K562 (cell line): ENCODE results near the gene NDUFS8. TPM values are rescaled to one million over a fixed set of nuclear protein-coding genes. Genes with fewer than 3 reads are reported as not detected.
A peak's percentile ranks its signal among the peaks of the same experiment; 100 is the strongest.

Experiments used
- FOS ChIP-seq: IDR thresholded peaks from 3 replicates; pipeline ENCODE4 v1.6.1; 2011; ENCODE audit not compliant: insufficient read length; ENCODE audit errors: extremely low read depth
- HDAC8 ChIP-seq: fragments of 450-650 bp; IDR thresholded peaks from 2 replicates; pipeline ENCODE4 v1.6.1; 2016; ENCODE audit warnings: mild to moderate bottlenecking, missing genetic modification characterization, moderate library complexity, missing compliant biosample characterization
- JUND ChIP-seq, 2 experiments: IDR thresholded peaks; 2 replicates in 1 of 2; 3 replicates in 1 of 2; pipeline ENCODE4 v1.6.1; 2011; ENCODE audit warnings: borderline replicate concordance in 2 of 2, low read depth in 2 of 2, low read length in 2 of 2, improper control_type of control experiment in 1 of 2, missing biosample characterization in 1 of 2, missing genetic modification characterization in 1 of 2, missing genetic modification reagents in 1 of 2
- KAT7 ChIP-seq: sonication (generic); formaldehyde crosslinking; IDR thresholded peaks from 2 replicates; pipeline ENCODE4 v1.8.0; 2022; ENCODE audit warnings: missing genetic modification reagents, mild to moderate bottlenecking, borderline replicate concordance
- MAFF ChIP-seq: IDR thresholded peaks from 2 replicates; pipeline ENCODE4 v1.6.1; 2012; ENCODE audit warnings: low read length, improper control_type of control experiment
- MIER1 ChIP-seq: fragments of 450-650 bp; IDR thresholded peaks from 2 replicates; pipeline ENCODE4 v1.6.1; 2016; ENCODE audit warnings: antibody characterized with exemption, mild to moderate bottlenecking, low read depth
- NCOA6 ChIP-seq: fragments of 450-650 bp; IDR thresholded peaks from 2 replicates; pipeline ENCODE4 v1.6.1; 2017; ENCODE audit warnings: mild to moderate bottlenecking
- PHTF2 ChIP-seq: fragments of 250-450 bp; sonication (Bioruptor Pico); IDR thresholded peaks from 2 replicates; pipeline ENCODE4 v1.5.0; 2021; ENCODE audit warnings: mild to moderate bottlenecking
- RBM17 ChIP-seq: fragments of 200-400 bp; formaldehyde crosslinking; IDR thresholded peaks from 2 replicates; pipeline ENCODE4 v1.6.1; 2017; ENCODE audit warnings: low read depth, mild to moderate bottlenecking, low read length, borderline replicate concordance
- SMARCB1 ChIP-seq: IDR thresholded peaks from 2 replicates; pipeline ENCODE4 v1.6.1; 2011; ENCODE audit warnings: improper control_type of control experiment, low read depth; ENCODE audit not compliant: insufficient read length
- SRSF9 ChIP-seq: fragments of 200-400 bp; formaldehyde crosslinking; IDR thresholded peaks from 2 replicates; pipeline ENCODE4 v1.6.1; 2017; ENCODE audit warnings: low read depth, low read length, borderline replicate concordance
- TEAD1 ChIP-seq, 2 experiments: fragments of 450-650 bp in 1 of 2; sonication (generic) in 1 of 2; formaldehyde crosslinking; IDR thresholded peaks; 2 replicates each; pipeline versions ENCODE4 v1.4.0 to v1.8.0; 2020 to 2022; ENCODE audit warnings: mild to moderate bottlenecking in 2 of 2, missing genetic modification reagents in 1 of 2
- YBX1 ChIP-seq: fragments of 450-650 bp; IDR thresholded peaks from 2 replicates; pipeline ENCODE4 v1.7.1; 2016; ENCODE audit warnings: mild to moderate bottlenecking
- ZNF347 ChIP-seq: fragments of 450-650 bp; formaldehyde crosslinking; IDR thresholded peaks from 2 replicates; pipeline ENCODE4 v1.4.0; 2020; ENCODE audit warnings: low read depth, mild to moderate bottlenecking, moderate library complexity
- ZNF384 ChIP-seq: IDR thresholded peaks from 2 replicates; pipeline ENCODE4 v1.6.1; 2012; ENCODE audit warnings: low read depth, low read length, improper control_type of control experiment
- ZNF830 ChIP-seq: fragments of 250-450 bp; sonication (Bioruptor Pico); IDR thresholded peaks from 2 replicates; pipeline ENCODE4 v1.5.0; 2021; ENCODE audit warnings: mild to moderate bottlenecking
- polyA plus RNA-seq, 8 experiments: library from polyadenylated mRNA; depleted of rRNA in 4 of 8; stranded (reverse) in 5 of 8; unstranded in 3 of 8; fragments of >200 nt; fragmentation: Nextera tagmentation in 2 of 8; fragmentation: Illumina TruSeq in 1 of 8; extraction: Ambion mirVana in 2 of 8; extraction: Trizol in 1 of 8; gene quantifications; 2 replicates each; pipeline versions ENCODE4 v1.2.1 to v1.2.3, GENCODE V29; 2011 to 2014; ENCODE audit warnings: inconsistent platforms in 1 of 8, missing spikeins in 1 of 8
- total RNA-seq, 7 experiments: library from RNA; depleted of rRNA in 6 of 7; stranded (reverse); fragments of >200 nt in 6 of 7; fragmentation: Illumina TruSeq in 2 of 7; extraction: Trizol in 2 of 7; gene quantifications; 2 replicates each; pipeline versions ENCODE4 v1.2.1 to v1.2.3, GENCODE V29; 2011 to 2021; ENCODE audit warnings: low replicate concordance in 1 of 7
- TF ChIP-seq, protein P1 (sequence below): fragments of 450-650 bp; formaldehyde crosslinking; IDR thresholded peaks from 2 replicates; pipeline ENCODE4 v1.4.0; 2022; ENCODE audit warnings: missing genetic modification characterization
- TF ChIP-seq, protein P2 (sequence below): sonication (generic); formaldehyde crosslinking; IDR thresholded peaks from 2 replicates; pipeline ENCODE4 v1.8.0; 2022; ENCODE audit warnings: mild to moderate bottlenecking, missing genetic modification reagents
- TF ChIP-seq, protein P3 (sequence below): sonication (generic); formaldehyde crosslinking; IDR thresholded peaks from 2 replicates; pipeline ENCODE4 v1.9.0; 2022; ENCODE audit warnings: mild to moderate bottlenecking, missing genetic modification reagents
- TF ChIP-seq, protein P4 (sequence below): fragments of 450-650 bp; IDR thresholded peaks from 2 replicates; pipeline ENCODE4 v1.6.1; 2017; ENCODE audit warnings: mild to moderate bottlenecking, moderate library complexity

The NDUFS8 gene
- total and polyA plus RNA-seq, 9 of the 15 experiments (the other 6 are each of a cell fraction or from before 2014, with no cell fraction given) = 36.5 to 351 (median 101) TPM

DNA sequence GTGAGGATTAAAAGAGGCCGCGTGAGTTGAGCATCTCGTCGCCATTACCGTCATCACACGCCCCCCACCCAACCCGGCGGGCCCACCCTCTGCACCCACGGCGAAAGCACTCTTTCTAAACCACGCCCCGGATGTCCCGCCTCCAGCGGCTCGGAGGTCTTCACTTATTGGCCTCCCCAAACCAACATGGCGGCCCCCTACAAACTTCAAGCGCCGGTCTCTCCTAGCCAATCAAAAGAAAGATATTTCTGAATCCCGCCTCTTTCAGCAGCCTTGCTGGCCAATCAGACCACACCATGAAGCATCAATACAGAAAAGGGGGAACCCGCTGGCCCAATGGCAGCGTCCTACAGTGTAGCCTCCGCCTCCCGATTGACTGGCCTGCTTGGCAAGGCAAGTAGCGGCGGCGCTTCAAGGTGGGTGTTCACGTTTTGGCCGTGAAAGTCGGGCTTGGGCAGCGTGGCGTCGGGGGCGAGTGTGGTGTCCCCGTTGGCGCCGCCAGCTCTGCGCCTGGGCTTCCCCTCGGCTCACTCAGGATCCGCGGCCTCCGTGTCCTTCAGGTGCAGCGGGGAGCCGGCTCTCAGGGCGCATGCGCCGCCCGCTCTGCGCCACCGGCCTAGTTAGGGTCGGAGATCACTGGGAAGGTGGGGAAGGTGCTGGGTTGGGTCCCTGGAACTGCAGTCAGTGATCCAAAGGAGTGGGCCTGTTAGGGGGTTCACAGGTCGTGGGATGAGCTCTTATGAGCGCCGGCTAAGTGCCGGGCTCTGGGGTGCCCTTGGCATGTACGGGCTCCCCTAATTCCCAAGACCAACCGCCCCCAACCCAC is at the start of gene NDUFS8 (continued):
- TF ChIP-seq, protein P1, sequence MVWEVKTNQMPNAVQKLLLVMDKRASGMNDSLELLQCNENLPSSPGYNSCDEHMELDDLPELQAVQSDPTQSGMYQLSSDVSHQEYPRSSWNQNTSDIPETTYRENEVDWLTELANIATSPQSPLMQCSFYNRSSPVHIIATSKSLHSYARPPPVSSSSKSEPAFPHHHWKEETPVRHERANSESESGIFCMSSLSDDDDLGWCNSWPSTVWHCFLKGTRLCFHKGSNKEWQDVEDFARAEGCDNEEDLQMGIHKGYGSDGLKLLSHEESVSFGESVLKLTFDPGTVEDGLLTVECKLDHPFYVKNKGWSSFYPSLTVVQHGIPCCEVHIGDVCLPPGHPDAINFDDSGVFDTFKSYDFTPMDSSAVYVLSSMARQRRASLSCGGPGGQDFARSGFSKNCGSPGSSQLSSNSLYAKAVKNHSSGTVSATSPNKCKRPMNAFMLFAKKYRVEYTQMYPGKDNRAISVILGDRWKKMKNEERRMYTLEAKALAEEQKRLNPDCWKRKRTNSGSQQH (CRISPR knock-in tag) = 0 out of 2 replicates have a peak, but pooled peaks have one; percentile 27
- TF ChIP-seq HDAC8 (tag) (no peak), MIER1 (no peak), ZNF830 (no peak), SMARCB1 (no peak), YBX1 (no peak), ZNF347 (CRISPR knock-in tag) (no peak), KAT7 (CRISPR knock-in tag) (0 out of 2 replicates have a peak, but pooled peaks have one; percentile 67), TEAD1 (CRISPR knock-in tag; IDR thresholded peaks at IDR 0.05) (no peak), PHTF2 (CRISPR knock-in tag) (no peak), JUND (IDR thresholded peaks at IDR 0.05; ENCODE audit: borderline replicate concordance, low read depth, low read length) (no peak), JUND (tag; IDR thresholded peaks at IDR 0.05; ENCODE audit: borderline replicate concordance, low read depth, low read length) (no peak; the same call in 2 of the 3 replicates), SRSF9 (no peak), FOS (peak; percentile 92), RBM17 (no peak), MAFF (no peak), NCOA6 (no peak), ZNF384 (no peak)
- TF ChIP-seq, protein P2, sequence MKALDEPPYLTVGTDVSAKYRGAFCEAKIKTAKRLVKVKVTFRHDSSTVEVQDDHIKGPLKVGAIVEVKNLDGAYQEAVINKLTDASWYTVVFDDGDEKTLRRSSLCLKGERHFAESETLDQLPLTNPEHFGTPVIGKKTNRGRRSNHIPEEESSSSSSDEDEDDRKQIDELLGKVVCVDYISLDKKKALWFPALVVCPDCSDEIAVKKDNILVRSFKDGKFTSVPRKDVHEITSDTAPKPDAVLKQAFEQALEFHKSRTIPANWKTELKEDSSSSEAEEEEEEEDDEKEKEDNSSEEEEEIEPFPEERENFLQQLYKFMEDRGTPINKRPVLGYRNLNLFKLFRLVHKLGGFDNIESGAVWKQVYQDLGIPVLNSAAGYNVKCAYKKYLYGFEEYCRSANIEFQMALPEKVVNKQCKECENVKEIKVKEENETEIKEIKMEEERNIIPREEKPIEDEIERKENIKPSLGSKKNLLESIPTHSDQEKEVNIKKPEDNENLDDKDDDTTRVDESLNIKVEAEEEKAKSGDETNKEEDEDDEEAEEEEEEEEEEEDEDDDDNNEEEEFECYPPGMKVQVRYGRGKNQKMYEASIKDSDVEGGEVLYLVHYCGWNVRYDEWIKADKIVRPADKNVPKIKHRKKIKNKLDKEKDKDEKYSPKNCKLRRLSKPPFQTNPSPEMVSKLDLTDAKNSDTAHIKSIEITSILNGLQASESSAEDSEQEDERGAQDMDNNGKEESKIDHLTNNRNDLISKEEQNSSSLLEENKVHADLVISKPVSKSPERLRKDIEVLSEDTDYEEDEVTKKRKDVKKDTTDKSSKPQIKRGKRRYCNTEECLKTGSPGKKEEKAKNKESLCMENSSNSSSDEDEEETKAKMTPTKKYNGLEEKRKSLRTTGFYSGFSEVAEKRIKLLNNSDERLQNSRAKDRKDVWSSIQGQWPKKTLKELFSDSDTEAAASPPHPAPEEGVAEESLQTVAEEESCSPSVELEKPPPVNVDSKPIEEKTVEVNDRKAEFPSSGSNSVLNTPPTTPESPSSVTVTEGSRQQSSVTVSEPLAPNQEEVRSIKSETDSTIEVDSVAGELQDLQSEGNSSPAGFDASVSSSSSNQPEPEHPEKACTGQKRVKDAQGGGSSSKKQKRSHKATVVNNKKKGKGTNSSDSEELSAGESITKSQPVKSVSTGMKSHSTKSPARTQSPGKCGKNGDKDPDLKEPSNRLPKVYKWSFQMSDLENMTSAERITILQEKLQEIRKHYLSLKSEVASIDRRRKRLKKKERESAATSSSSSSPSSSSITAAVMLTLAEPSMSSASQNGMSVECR (CRISPR knock-in tag) = no peak
- TF ChIP-seq, protein P3, sequence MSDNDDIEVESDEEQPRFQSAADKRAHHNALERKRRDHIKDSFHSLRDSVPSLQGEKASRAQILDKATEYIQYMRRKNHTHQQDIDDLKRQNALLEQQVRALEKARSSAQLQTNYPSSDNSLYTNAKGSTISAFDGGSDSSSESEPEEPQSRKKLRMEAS (CRISPR knock-in tag) = peak; percentile 26; the same call in 1 of the 2 replicates
- TF ChIP-seq, protein P4, sequence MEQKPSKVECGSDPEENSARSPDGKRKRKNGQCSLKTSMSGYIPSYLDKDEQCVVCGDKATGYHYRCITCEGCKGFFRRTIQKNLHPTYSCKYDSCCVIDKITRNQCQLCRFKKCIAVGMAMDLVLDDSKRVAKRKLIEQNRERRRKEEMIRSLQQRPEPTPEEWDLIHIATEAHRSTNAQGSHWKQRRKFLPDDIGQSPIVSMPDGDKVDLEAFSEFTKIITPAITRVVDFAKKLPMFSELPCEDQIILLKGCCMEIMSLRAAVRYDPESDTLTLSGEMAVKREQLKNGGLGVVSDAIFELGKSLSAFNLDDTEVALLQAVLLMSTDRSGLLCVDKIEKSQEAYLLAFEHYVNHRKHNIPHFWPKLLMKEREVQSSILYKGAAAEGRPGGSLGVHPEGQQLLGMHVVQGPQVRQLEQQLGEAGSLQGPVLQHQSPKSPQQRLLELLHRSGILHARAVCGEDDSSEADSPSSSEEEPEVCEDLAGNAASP = no peak
